HG02623 (cell line): Measurements from ENCODE around the gene GRM4.

ENCODE experiments used
- ATAC-seq: cut with Tn5 transposase; IDR thresholded peaks from one replicate; pipeline ENCODE4 v1.9.1; 2021; ENCODE audit warnings: moderate library complexity; ENCODE audit not compliant: unreplicated experiment

The GRM4 gene

GRCh38 chr6:33999567-33999966 lies 146.3 kb downstream of the GRM4 start:
- ATAC-seq = no peak

GRCh38 chr6:33998660-33999059 lies 147.2 kb downstream of the GRM4 start:
- ATAC-seq = no peak

GRCh38 chr6:33997265-33997664 lies 148.6 kb downstream of the GRM4 start:
- ATAC-seq = no peak

GRCh38 chr6:33996120-33996475 lies 149.8 kb downstream of the GRM4 start:
- ATAC-seq = no peak

GRCh38 chr6:33995309-33996119 lies 150.4 kb downstream of the GRM4 start:
- ATAC-seq = no peak

- ATAC-seq = no peak
Measured at GRCh38 chr6:33994472-33995308, 151.2 kb downstream of the GRM4 start.

- no peak for ATAC-seq
Measured at GRCh38 chr6:33993653-33994471, 152.0 kb downstream of the GRM4 start.

GRCh38 chr6:33993091-33993490 lies 152.8 kb downstream of the GRM4 start:
- ATAC-seq = no peak

GRCh38 chr6:33992191-33992590 lies 153.7 kb downstream of the GRM4 start:
- ATAC-seq = no peak

- no peak for ATAC-seq
Measured at GRCh38 chr6:33991610-33992009, 154.3 kb downstream of the GRM4 start.

GRCh38 chr6:33990061-33990541 lies 155.8 kb downstream of the GRM4 start:
- no peak for ATAC-seq

- no peak for ATAC-seq
Measured at GRCh38 chr6:33989016-33989854, 156.7 kb downstream of the GRM4 start.

GRCh38 chr6:33988121-33989015 lies 157.5 kb downstream of the GRM4 start:
- no peak for ATAC-seq

- ATAC-seq = no peak
Measured at GRCh38 chr6:33987531-33988021, 158.3 kb downstream of the GRM4 start.

- ATAC-seq = no peak
Measured at GRCh38 chr6:33985947-33986346, 159.9 kb downstream of the GRM4 start.

- no peak for ATAC-seq
Measured at GRCh38 chr6:33985313-33985751, 160.6 kb downstream of the GRM4 start.

- no peak for ATAC-seq
Measured at GRCh38 chr6:33984466-33985312, 161.2 kb downstream of the GRM4 start.
